GM12878 (cell line): ENCODE results near the gene ACAD11.

ENCODE experiments used
- BHLHE40 ChIP-seq, 2 experiments: fragments of 450-650 bp in 1 of 2; IDR thresholded peaks; 2 replicates each; pipeline ENCODE4 v1.6.1; 2011 to 2017; ENCODE audit warnings: low read depth in 2 of 2, borderline replicate concordance in 1 of 2, improper control_type of control experiment in 1 of 2, low read length in 1 of 2, mild to moderate bottlenecking in 1 of 2
- EZH2 ChIP-seq: IDR thresholded peaks from 2 replicates; pipeline ENCODE4 v1.6.1; 2012; ENCODE audit warnings: low read depth, mild to moderate bottlenecking, control low read depth, inconsistent platforms, low read length, borderline replicate concordance; ENCODE audit not compliant: control insufficient read depth
- GABPA ChIP-seq: IDR thresholded peaks from 2 replicates; pipeline ENCODE4 v1.6.1; 2014; ENCODE audit warnings: antibody characterized with exemption, low read depth, mild to moderate bottlenecking, inconsistent platforms
- JUNB ChIP-seq: IDR thresholded peaks from 2 replicates; pipeline ENCODE4 v1.6.1; 2016; ENCODE audit warnings: antibody characterized with exemption, mild to moderate bottlenecking
- RFX5 ChIP-seq: IDR thresholded peaks from 2 replicates; pipeline ENCODE4 v1.6.1; 2011; ENCODE audit warnings: low read depth, low read length, improper control_type of control experiment
- SIN3A ChIP-seq: IDR thresholded peaks from 2 replicates; pipeline ENCODE4 v1.6.1; 2012; ENCODE audit warnings: low read depth, low read length, improper control_type of control experiment
- SMC3 ChIP-seq: IDR thresholded peaks from 2 replicates; pipeline ENCODE4 v1.6.1; 2011; ENCODE audit warnings: low read length, improper control_type of control experiment, borderline replicate concordance
- YY1 ChIP-seq: IDR thresholded peaks from 2 replicates; pipeline ENCODE4 v1.6.1; 2011; ENCODE audit warnings: low read depth, mild to moderate bottlenecking, low read length
- TF ChIP-seq, protein P1 (sequence below), 3 experiments: IDR thresholded peaks in 2 of 3; conservative IDR thresholded peaks in 1 of 3; 2 replicates each; pipeline ENCODE4 v1.5.1; 2011; ENCODE audit warnings: low read depth in 3 of 3, low read length in 3 of 3, mild to moderate bottlenecking in 3 of 3, control low read depth in 2 of 3, moderate library complexity in 2 of 3, inconsistent platforms in 1 of 3, mixed read lengths in 1 of 3; ENCODE audit not compliant: control insufficient read depth in 2 of 3, insufficient read depth in 1 of 3; ENCODE audit errors: extremely low read depth in 1 of 3
- TF ChIP-seq, protein P2 (sequence below): IDR thresholded peaks from 2 replicates; pipeline ENCODE4 v1.6.1; 2011; ENCODE audit warnings: mild to moderate bottlenecking, low read depth, low read length, moderate library complexity; ENCODE audit not compliant: insufficient replicate concordance
- TF ChIP-seq, protein P3 (sequence below): IDR thresholded peaks from 2 replicates; pipeline ENCODE4 v1.6.1; 2012; ENCODE audit warnings: low read depth, low read length, improper control_type of control experiment
- TF ChIP-seq, protein P4 (sequence below): IDR thresholded peaks from 2 replicates; pipeline ENCODE4 v1.6.1; 2011; ENCODE audit warnings: low read depth, mild to moderate bottlenecking, low read length, moderate library complexity, borderline replicate concordance; ENCODE audit errors: extremely low read depth

DNA sequence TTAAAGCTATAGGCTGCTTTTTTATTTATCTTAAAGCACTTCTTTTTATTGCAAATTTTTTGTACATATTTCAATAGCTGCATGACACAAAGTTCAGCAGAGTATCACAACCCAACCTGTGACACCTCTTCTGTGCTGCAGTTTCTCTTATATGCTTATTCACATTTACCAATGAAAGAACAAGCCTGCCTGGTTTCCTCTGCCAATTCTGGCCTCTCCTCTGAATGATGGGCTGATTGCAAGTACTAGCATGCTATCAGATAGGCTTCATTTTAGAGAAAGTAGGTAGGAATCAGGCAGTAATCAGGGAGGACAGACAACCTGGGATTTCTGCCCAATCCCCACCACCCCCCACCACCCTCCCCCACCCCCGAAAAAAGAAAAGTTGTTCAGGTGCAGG is 36.0 kb downstream of the ACAD11 start:
- TF ChIP-seq, protein P1, sequence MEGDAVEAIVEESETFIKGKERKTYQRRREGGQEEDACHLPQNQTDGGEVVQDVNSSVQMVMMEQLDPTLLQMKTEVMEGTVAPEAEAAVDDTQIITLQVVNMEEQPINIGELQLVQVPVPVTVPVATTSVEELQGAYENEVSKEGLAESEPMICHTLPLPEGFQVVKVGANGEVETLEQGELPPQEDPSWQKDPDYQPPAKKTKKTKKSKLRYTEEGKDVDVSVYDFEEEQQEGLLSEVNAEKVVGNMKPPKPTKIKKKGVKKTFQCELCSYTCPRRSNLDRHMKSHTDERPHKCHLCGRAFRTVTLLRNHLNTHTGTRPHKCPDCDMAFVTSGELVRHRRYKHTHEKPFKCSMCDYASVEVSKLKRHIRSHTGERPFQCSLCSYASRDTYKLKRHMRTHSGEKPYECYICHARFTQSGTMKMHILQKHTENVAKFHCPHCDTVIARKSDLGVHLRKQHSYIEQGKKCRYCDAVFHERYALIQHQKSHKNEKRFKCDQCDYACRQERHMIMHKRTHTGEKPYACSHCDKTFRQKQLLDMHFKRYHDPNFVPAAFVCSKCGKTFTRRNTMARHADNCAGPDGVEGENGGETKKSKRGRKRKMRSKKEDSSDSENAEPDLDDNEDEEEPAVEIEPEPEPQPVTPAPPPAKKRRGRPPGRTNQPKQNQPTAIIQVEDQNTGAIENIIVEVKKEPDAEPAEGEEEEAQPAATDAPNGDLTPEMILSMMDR (IDR thresholded peaks at IDR 0.05 in 2 of 3, conservative IDR thresholded peaks at IDR 0.05 in 1 of 3; ENCODE audit: control insufficient read depth in 2 of 3, extremely low read depth in 1 of 3, insufficient read depth in 1 of 3, low read depth in 3 of 3, low read length in 3 of 3): no peak
- TF ChIP-seq EZH2 (no peak), GABPA (no peak), RFX5 (no peak), BHLHE40 (IDR thresholded peaks at IDR 0.05; ENCODE audit: borderline replicate concordance in 1 of 2, low read depth in 2 of 2, low read length in 1 of 2) (no peak), YY1 (no peak), JUNB (no peak), SMC3 (no peak), SIN3A (no peak)
- TF ChIP-seq, protein P2, sequence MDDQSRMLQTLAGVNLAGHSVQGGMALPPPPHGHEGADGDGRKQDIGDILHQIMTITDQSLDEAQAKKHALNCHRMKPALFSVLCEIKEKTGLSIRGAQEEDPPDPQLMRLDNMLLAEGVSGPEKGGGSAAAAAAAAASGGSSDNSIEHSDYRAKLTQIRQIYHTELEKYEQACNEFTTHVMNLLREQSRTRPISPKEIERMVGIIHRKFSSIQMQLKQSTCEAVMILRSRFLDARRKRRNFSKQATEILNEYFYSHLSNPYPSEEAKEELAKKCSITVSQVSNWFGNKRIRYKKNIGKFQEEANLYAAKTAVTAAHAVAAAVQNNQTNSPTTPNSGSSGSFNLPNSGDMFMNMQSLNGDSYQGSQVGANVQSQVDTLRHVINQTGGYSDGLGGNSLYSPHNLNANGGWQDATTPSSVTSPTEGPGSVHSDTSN: no peak
- TF ChIP-seq, protein P3, sequence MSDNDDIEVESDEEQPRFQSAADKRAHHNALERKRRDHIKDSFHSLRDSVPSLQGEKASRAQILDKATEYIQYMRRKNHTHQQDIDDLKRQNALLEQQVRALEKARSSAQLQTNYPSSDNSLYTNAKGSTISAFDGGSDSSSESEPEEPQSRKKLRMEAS: no peak
- TF ChIP-seq, protein P4, sequence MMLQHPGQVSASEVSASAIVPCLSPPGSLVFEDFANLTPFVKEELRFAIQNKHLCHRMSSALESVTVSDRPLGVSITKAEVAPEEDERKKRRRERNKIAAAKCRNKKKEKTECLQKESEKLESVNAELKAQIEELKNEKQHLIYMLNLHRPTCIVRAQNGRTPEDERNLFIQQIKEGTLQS: no peak
